ENCODE results near the gene LAPTM5.

LAPTM5 gene

DNA sequence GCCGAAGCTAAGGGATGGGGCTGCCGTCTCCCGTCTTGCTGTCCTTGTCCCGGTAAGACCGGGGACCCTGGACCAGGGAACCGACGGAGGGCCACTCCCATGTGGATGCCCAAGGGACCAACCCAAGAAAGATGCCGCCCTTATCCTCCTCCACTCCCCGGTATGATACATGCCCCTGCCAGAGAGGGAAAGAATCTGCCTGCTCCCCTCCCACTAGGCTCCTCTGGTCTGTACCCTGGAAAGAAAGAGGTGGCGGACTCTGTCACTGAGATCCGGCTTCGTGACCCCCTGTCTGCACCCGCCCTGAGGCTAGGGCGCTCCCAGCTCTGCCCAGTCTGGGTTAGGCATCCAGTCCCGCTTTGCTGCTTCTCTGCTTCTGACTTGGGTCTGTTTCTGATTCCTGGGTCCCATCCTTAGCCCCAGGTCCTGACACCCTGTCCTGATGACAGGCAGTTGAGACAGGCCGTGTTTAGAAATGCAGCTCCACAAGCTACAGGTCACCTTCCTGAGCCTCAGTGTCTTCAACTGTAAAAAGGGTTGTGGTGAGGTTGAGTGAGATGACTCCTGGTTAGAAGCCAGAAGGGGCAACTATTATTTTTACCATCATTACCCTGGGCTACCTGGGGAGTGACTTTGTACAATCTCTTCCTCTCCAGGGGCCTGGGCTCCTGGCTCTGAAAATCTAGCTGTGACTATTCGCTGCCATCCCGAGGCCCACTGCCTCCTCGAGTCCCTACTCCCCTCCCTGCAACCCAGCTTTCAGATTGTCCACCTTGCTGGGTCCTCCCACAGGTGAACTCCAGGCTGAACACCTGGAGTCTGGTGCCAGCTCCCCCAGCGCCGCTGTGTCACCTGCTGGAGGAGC is 37.9 kb downstream of the LAPTM5 start:
- Mint-ChIP-seq H3K9me3 (ENCODE audit: low read depth) (no peaks in the 10 kb centered on the region), H3K36me3 (peaks cover 7% of the 10 kb centered on the region), H3K27me3 (no peaks in the 10 kb centered on the region), H3K4me3 (peak overlapping the region; percentile 86), H3K27ac (peak overlapping the region; percentile 91), H3K4me1 (ENCODE audit: low read depth) (peaks cover 40% of the 10 kb centered on the region)

DNA sequence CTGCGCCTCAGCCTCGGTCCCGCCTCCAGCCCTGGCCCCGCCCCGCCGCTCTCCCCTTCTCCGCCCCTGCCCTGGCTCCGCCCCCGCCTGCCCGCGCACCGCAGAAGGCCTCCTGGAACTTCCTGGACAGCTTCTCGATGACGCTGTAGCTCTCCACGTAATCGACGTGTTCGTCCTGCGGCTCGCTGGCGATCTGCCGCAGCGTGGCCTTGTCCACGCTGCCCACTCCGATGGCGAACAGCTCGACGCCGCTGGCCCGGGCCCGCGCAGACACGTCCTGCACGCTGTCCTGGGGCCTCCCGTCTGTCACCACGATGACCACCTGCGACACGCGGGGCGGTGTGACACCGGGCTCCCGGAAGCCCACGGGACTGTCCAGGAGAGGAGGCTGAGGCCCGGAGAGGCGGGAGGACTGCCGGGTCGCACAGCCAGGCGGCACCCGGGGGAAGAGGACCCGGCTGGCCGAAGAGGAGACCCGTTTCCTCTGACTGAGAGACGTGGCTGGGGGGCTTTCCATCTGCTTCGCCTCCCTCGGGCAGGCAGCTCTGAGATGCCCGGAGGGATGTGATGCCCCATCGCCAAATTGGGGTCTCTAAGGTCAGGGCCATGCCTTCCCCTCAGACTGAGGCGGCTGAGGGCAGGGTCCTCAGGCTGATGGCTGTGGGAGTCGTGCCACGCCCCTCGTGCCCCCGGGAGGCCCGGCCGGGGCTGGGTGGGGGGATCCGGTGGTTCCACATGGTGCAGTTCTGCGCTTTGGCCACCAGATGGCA is 38.8 kb downstream of the LAPTM5 start:
- Mint-ChIP-seq H3K4me1 (ENCODE audit: low read depth) (peaks cover 35% of the 10 kb centered on the region), H3K27ac (peak overlapping the region; percentile 91), H3K4me3 (peak overlapping the region; percentile 86), H3K9me3 (ENCODE audit: low read depth) (no peaks in the 10 kb centered on the region), H3K27me3 (no peaks in the 10 kb centered on the region), H3K36me3 (peaks cover 7% of the 10 kb centered on the region)

DNA sequence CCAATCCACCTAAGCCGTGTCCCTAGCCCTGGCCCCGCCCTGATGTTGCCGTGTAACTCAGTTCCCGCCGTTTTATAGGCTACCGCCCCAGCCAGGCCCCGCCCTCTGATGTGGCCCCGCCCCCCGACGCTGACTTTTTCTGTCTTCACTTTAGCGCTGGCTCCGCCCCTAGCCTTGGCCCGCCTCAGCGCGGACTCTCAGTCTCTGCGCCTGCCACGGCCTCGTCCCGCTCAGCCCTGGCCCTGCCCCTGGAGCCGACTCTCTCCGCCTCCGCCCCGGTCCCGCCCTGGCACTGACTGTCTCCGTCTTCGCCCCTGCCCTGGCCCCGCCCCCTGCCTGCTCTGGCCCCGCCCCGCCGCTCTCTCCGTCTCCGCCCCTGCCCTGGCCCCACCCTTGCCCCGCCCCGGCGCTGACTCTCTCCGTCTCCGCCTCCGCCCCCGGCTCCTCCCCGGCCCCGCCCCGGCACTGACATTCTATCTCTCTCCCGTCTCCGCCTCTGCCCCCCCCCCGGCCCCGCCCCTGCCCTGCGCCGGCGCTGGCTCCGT is 39.4 kb downstream of the LAPTM5 start:
- Mint-ChIP-seq H3K27ac (peak overlapping the region; percentile 87), H3K36me3 (peaks cover 7% of the 10 kb centered on the region), H3K4me3 (peak overlapping the region; percentile 89), H3K4me1 (ENCODE audit: low read depth) (peaks cover 34% of the 10 kb centered on the region), H3K9me3 (ENCODE audit: low read depth) (no peaks in the 10 kb centered on the region), H3K27me3 (no peaks in the 10 kb centered on the region)

DNA sequence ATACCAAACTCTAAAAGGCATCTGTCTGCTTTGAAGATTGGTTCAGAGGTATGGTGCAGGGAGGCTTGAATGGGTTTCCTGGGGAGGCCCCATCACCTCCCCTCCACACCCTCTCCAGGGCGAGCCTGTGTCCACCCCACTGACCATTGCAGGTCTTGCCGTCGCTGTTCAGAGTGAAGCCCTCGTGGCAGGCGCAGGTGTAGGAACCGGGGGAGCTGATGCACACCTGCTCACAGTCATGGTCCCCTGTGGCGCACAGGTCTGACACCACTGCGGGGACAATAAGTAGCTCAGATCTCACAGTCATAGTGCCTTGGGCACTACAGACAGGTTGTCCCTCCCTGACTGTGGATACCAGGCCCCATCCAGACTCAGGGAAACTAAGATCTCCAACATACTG is 40.9 kb downstream of the LAPTM5 start:
- Mint-ChIP-seq H3K4me1 (ENCODE audit: low read depth) (peaks cover 24% of the 10 kb centered on the region), H3K4me3 (no peak overlapping the region), H3K27ac (no peak overlapping the region), H3K36me3 (peaks cover 7% of the 10 kb centered on the region), H3K9me3 (ENCODE audit: low read depth) (no peaks in the 10 kb centered on the region), H3K27me3 (no peaks in the 10 kb centered on the region)

DNA sequence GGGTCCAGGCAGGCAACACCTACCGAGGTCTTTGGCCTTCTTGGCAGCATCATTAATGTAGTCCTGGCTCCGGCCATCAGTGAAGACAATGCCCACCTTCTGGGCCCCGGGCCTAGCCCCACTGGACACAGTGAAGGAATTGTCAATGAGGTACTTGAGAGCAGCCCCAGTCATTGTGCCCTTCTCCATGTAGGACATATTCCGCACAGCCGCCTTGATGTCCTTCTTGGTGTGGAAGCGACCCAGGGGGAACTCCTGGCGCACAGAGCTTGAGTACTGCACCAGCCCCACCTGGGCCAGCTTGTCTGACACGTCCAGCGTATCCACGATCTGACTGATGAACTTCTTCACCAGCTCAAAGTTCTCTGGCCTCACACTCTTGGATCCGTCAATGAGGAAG is 41.7 kb downstream of the LAPTM5 start:
- Mint-ChIP-seq H3K36me3 (peaks cover 7% of the 10 kb centered on the region), H3K4me1 (ENCODE audit: low read depth) (peaks cover 19% of the 10 kb centered on the region), H3K4me3 (no peak overlapping the region), H3K27ac (no peak overlapping the region), H3K27me3 (no peaks in the 10 kb centered on the region), H3K9me3 (ENCODE audit: low read depth) (no peaks in the 10 kb centered on the region)

DNA sequence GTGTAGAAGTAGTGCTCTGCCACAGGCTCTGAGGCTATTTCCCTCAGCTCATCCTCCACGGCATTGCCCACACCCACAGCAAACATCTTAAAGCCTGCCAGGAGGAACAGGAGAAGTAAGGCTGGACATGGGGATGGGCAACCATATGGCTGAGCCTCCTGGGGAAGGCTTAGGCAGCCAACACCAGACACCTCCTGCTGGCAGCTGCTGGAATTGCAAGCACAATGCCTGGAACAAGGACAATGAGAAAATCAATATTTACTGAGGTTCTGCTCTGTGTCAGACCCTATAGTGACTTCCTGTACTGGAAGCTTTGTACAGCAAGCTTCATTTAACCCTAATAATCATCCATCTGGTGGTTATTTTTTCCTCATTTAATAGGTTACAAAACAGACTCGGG is 42.4 kb downstream of the LAPTM5 start:
- H3K27ac Mint-ChIP-seq, result no peak overlapping the region
- peaks cover 14% of the 10 kb centered on the region for H3K4me1 Mint-ChIP-seq (ENCODE audit: low read depth)
- H3K9me3 Mint-ChIP-seq (ENCODE audit: low read depth), result no peaks in the 10 kb centered on the region
- H3K4me3 Mint-ChIP-seq, result no peak overlapping the region
- H3K36me3 Mint-ChIP-seq, result peaks cover 7% of the 10 kb centered on the region
- H3K27me3 Mint-ChIP-seq, result no peaks in the 10 kb centered on the region

DNA sequence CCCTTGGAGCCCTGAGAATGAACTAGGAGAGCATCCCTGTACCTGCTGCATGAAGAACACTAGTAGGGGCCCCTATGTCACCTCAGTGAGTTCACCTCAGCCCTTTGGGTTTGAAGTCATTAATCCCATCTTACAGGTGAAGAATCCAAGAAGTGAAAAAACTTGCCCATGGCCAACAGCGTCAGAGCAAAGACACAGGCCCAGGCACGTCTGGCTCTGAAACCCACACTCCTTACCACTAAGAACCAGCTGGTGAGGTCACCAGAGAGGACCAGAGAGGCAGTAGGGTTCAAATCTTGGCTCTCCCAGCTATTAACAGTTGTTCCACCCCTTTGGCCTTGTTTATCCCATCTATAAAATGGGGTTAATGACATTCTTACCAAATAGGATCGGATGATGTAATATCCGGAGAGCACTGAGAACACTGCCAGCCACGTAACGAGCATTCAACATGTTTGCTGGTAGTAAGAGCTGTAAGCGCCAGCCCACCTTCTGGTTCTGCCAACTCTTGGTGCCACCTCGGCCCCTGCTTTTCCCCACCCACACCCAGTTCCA is 43.0 kb downstream of the LAPTM5 start:
- Mint-ChIP-seq H3K27ac (no peak overlapping the region), H3K9me3 (ENCODE audit: low read depth) (no peaks in the 10 kb centered on the region), H3K36me3 (peaks cover 7% of the 10 kb centered on the region)

DNA sequence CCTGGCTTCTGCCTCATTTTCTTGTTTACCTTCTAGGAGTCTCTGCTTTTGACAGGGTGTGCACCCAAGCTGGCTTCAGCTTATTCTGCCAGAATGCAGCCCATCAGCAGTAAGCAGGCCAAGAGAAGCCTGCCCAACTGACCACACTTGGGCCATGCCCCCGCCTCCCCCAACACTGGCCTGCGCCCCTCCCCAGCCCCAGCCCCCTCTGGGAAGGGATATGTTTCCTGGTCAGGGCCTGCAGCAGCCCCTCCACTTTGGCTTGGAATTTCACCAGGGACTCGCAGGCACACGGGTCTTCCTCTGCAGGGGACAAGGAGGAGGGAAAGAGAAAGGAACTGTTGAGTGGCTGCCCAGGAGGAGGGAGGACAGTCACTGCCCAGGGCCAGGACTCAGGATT is 43.5 kb downstream of the LAPTM5 start:
- H3K9me3 Mint-ChIP-seq (ENCODE audit: low read depth), result no peaks in the 10 kb centered on the region
- H3K27me3 Mint-ChIP-seq, result no peaks in the 10 kb centered on the region
- no peak overlapping the region for H3K27ac Mint-ChIP-seq
- H3K36me3 Mint-ChIP-seq, result peaks cover 7% of the 10 kb centered on the region
- H3K4me1 Mint-ChIP-seq (ENCODE audit: low read depth), result peaks cover 5% of the 10 kb centered on the region
- no peak overlapping the region for H3K4me3 Mint-ChIP-seq

More for the DNA sequence above, 43.0 kb downstream of the LAPTM5 start:
- Mint-ChIP-seq H3K27me3 (no peaks in the 10 kb centered on the region), H3K4me1 (ENCODE audit: low read depth) (peaks cover 8% of the 10 kb centered on the region), H3K4me3 (no peak overlapping the region)

DNA sequence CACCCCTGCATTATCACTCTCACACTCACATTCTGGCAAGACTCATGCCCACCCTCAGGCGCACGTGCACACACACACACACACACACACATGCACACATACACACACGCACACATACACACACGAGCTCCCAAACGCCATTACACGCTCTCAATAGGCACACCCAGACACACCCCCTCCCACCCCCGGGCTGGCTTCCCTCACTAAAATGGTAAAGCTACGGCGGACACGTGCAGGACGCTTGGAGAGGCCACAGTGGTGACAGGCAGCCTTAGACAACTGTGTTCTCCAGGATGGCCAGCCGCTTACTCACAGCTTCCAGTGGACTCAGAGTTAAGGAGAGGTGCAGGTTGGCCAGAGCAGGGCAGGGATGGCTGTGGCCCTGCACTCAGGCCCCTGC is 44.3 kb downstream of the LAPTM5 start:
- Mint-ChIP-seq H3K27me3 (no peaks in the 10 kb centered on the region), H3K4me1 (ENCODE audit: low read depth) (peaks cover 5% of the 10 kb centered on the region), H3K27ac (no peak overlapping the region), H3K4me3 (no peak overlapping the region), H3K9me3 (ENCODE audit: low read depth) (no peaks in the 10 kb centered on the region), H3K36me3 (peaks cover 7% of the 10 kb centered on the region)

DNA sequence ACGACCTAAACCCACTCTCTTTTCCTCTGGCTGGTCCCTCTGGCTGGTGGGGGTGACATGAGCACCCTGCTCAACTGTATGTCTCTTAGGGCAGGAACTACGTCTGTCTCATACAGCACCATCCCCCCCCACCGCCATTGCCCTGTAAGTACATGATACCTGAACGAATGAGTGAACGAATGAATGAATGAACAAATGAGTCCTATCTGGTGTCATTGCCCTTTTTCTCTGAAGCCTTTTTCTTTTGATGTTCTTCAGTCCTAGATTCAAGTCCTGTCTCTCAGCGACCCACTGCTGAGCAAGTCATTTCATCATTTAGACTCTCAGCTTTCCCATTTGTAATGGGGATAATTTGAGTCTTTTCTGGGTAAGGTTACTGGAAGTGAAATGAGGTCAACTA is 45.0 kb downstream of the LAPTM5 start:
- Mint-ChIP-seq H3K9me3 (ENCODE audit: low read depth) (no peaks in the 10 kb centered on the region), H3K27me3 (peaks cover 1% of the 10 kb centered on the region), H3K4me3 (no peak overlapping the region), H3K27ac (no peak overlapping the region), H3K36me3 (peaks cover 7% of the 10 kb centered on the region), H3K4me1 (ENCODE audit: low read depth) (peaks cover 5% of the 10 kb centered on the region)

DNA sequence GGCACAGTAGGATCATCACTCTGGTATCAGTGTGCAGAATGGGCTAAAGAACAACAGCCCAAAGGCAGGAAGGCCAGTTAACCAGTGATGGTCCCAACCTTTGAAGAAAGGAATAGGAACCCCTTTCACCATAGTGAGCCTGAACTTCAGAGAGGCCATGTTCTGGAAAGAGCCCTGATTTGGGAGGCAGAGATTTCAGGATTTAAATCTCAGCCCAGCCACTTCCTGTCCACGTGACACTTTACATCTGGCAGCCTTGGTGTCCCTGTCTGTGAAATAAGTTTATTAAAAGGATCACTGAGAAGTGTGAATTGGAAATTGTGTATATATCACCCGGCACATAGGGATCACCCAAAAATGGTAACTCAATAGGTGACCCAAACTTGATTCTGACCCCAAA is 47.2 kb downstream of the LAPTM5 start:
- Mint-ChIP-seq H3K27me3 (peaks cover 3% of the 10 kb centered on the region), H3K9me3 (ENCODE audit: low read depth) (no peaks in the 10 kb centered on the region), H3K4me3 (no peak overlapping the region), H3K36me3 (peaks cover 4% of the 10 kb centered on the region), H3K4me1 (ENCODE audit: low read depth) (peaks cover 2% of the 10 kb centered on the region), H3K27ac (no peak overlapping the region)

DNA sequence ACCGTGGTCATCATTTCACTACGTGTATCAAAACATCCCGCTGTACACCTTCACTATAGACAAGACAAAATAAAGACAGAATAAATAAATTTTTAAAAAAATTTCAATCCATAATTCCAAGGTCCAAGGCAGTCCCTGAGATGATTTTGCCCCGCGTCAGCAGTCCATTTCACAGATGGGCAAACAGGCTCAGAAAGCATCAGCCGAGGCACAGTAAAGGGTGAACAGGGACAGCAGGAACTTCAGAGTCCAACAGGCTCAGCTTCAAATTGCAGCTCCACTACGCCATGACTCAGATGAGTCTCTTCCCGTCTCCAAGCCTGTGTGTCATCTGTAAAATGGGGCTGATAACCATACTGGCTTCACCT is 49.2 kb downstream of the LAPTM5 start:
- H3K36me3 Mint-ChIP-seq, result no peaks in the 10 kb centered on the region
- peaks cover 2% of the 10 kb centered on the region for H3K4me1 Mint-ChIP-seq (ENCODE audit: low read depth)
- H3K27me3 Mint-ChIP-seq, result peaks cover 3% of the 10 kb centered on the region
- no peak overlapping the region for H3K4me3 Mint-ChIP-seq
- no peaks in the 10 kb centered on the region for H3K9me3 Mint-ChIP-seq (ENCODE audit: low read depth)
- H3K27ac Mint-ChIP-seq, result no peak overlapping the region

DNA sequence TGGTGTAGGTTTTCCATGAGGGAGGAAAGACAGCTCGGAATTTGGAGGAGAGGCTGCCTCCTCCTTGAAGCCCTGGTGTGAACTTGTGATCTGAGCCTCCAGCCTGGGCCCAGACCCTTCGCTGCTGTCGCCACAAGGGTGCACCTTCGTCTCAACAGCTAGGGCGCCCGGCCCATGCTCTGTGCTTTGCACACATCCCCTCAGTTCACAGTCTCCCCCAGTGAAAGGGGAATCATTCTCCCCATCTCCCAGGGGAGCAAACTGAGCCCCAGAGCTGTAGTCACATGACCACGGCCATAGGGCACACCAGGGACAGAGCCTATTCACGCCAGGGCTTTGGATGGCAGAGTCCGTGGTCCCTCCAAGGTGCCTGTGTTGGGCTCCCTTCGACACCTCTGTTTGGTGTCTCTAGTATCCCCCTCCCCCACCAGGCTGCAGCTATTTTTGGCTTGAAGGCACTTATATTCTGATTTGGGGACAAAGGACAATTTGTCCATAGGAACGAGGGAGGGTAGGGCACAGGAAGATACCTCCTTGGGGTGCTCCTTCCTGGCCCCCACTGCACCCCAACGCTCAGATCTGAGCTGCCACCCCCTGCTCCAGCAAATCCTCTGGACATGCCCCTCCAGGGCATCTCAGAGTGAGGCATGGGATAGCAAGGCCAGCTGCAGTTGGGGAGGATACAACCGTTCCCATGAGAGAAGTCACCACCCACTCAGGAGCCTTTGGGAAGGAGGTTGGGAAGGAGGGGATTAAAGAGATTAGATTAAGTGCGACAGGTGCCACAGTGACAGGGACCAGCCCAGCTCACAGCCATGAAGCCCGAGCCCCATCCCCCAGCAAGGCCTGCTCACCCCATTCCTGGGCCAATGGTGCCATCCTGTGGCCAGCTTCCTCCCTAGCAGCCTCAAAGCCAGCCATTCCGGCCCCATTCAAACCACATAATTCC is 49.9 kb downstream of the LAPTM5 start:
- peaks cover 3% of the 10 kb centered on the region for H3K27me3 Mint-ChIP-seq
- no peaks in the 10 kb centered on the region for H3K36me3 Mint-ChIP-seq
- H3K4me3 Mint-ChIP-seq, result no peak overlapping the region
- peaks cover 2% of the 10 kb centered on the region for H3K4me1 Mint-ChIP-seq (ENCODE audit: low read depth)
- H3K9me3 Mint-ChIP-seq (ENCODE audit: low read depth), result no peaks in the 10 kb centered on the region
- no peak overlapping the region for H3K27ac Mint-ChIP-seq

DNA sequence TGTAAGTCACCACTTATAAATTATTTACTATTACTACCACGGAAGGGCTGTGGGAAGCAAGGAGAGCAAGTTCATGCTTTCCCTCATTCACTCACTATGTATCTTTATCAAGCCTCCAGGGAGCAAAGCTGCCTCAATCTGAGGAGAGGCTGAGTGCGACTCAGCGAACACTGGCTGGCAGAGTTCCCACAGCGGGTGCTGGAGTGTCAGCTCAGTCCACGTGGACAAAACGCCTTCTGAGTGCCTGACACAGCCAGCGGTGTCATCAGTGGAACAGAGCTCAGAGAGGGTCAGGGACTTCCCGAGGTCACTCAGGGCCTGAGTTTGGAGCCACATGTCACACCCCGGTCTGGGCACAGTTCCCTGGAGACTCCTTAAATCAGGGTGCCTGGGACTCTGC is 51.0 kb downstream of the LAPTM5 start:
- no peaks in the 10 kb centered on the region for H3K9me3 Mint-ChIP-seq (ENCODE audit: low read depth)
- no peak overlapping the region for H3K27ac Mint-ChIP-seq
- no peaks in the 10 kb centered on the region for H3K36me3 Mint-ChIP-seq
- H3K4me3 Mint-ChIP-seq, result no peak overlapping the region
- H3K4me1 Mint-ChIP-seq (ENCODE audit: low read depth), result peaks cover 2% of the 10 kb centered on the region
- H3K27me3 Mint-ChIP-seq, result peaks cover 3% of the 10 kb centered on the region

Measured in activated naive CD8-positive, alpha-beta T cell (primary cell).